Measurements from ENCODE around the gene RBM4B.

DNA sequence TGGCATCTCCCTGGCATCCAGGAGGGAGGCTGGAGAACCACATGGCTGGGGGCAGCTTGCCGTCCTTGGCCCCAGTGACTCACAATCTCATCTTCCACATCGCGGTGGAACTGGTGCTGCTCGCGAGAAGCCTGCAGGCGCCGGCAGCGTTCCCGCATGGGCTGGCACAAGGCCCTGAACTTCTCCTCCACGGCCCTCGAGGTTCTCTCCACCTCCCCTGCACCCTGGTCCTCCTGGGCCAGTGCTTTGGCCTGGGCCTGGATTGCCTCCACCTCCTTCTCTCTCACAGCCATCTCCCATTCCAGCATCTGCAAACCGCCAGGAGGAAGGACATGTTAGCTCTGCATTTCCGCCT lies 16.3 kb upstream of the RBM4B start:
- TF ChIP-seq CTCF (IDR thresholded peaks at IDR 0.05 in 4 of 5, conservative IDR thresholded peaks at IDR 0.05 in 1 of 5) (no peak), POLR2A (IDR thresholded peaks at IDR 0.05) (no peak)
